HG02623 (cell line): ENCODE data around the gene TUBAL3.
A peak's percentile ranks its signal among the peaks of the same experiment; 100 is the strongest.

Experiments
- ATAC-seq: cut with Tn5 transposase; IDR thresholded peaks from one replicate; pipeline ENCODE4 v1.9.1; 2021; ENCODE audit warnings: moderate library complexity; ENCODE audit not compliant: unreplicated experiment

TUBAL3 gene

DNA sequence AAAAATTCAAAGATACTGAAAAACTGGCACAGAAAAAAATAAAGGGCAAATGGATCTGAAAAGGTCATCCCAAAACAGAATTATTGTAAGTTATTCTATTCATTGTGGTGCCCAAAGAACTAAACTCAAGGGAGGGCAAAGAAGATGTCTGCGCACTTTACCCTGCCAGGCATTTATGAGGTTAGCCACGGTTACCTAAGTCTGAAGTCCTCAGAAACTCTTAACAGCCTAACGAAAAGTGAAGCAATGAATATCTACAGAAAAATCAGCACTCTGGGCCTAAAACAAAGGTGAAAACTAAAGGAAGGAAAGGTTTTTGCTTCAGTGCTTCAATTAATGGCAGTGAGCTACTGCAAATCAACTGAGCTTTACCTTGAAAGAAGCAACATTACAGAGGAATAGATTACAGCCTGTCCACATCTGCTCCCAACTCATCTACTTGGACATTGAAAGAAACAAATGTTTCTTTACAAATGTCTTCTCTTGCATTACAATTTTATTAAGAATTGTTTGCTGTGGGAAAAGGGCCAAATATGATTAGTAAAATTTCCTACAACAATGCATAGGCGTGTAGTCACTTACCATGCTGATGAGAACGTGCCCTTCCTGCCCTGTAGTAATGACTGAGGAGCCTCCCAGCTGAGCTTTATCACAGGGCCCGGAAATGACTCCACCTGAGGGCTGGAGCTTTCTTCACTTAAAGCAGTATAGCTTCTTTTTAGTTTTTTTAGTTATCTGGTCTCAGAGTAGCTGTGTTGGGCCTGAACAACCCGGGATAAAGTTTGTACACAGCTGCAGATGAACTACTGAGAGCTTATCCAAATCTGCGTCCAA lies at the start of gene TUBAL3:
Gene TUBAL3, minus strand, starts transcription at position 621 of the 834 bp plus-strand sequence. Its CDS starts 36 bp downstream, at position 585.
- no peak for ATAC-seq

- no peak for ATAC-seq
Measured at GRCh38 chr10:5453749-5454489, 49.3 kb upstream of the TUBAL3 start.

GRCh38 chr10:5450605-5451384 lies 46.2 kb upstream of the TUBAL3 start:
- ATAC-seq, result no peak

DNA sequence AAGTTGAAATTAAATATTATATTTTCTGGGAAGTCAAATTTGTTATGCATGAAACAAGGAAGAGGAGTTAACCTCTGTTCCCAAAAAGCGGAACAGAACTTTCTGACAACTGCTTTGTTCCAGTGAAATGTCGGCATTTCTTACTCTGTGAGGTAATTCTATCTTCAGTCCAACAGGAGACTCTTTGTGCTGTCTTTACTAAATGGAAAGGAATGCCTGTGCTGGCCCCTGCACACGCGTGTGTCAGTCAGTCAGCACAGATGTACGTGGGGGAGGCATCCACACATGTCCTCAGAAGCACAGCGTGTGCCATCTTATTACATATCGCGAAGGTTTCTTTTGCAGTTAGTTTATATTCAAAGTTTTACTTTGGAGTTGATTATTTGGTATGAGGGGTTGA lies 45.2 kb upstream of the TUBAL3 start:
- ATAC-seq, result no peak

DNA sequence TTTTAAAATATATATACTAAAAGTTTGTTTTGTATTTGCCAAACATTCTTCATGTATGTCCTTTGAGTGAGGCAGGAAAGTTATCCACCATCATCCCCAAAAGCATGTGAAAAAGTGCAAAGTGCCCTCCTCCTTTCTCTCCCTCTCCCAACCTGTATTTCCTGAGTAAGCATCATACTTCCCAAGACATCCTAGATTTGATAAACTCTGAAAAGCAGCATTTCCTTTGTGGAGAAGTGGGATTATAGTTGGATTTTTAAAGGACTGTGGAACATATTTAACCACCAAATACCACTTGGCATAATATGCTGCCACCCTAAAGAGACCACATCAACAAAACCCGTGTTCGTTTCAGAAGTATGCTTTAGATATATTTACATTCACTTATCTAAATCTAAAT lies 44.6 kb upstream of the TUBAL3 start:
- ATAC-seq, result no peak

DNA sequence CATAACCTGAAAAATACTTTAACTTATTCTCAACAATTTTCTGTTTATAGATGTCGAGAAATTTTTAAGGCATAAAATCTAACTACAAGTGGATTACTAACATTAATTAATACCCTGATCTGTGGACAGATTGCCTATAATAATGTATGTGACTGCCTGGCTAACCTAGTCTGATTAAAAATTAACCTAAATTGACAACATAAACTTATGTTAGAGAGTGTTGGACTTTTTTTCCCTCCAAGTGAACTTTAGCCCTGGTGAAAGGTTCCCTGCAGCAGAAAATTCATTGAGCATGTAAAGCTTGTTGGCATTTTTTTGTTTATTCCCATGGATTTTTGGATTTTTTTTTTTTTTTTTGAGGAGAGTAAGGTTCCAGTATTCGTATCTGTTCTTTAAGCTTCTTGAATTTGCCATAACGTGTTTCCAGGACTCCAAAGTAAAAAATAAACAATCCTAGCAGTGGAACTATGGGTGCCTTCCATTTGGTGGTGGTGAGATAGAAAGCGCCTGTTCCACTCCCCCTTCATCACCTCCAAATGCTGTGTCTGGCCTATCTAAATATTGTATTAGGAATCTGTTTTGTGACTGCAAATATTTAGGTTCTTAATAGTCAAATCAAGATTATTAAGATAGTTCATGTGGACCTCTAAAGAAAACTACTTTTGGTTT lies 43.8 kb upstream of the TUBAL3 start:
- no peak for ATAC-seq

DNA sequence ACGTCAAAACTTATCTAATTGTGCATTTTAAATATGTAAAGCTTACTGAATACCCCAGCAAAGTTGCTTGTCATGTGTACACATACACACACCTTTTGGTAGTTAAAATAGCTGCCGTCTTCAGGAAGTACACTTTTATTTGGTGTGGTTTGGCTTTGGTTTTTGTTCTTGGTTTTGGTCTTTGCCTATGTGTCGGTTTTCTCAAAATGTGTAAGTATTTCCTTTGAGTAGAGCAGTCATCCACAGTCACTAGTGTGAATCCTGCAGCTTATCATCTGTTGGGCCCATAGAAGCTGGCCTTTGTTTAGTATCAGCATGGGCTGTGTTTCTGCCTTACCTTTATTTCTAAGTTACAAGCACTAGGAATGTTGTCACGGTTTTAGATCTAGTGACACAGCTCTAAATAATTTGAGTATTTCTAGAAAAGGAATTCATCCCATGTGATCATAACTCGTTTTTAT lies 43.0 kb upstream of the TUBAL3 start:
- peak; percentile 42 for ATAC-seq

- no peak for ATAC-seq
Measured at GRCh38 chr10:5447056-5447455, 42.4 kb upstream of the TUBAL3 start.

DNA sequence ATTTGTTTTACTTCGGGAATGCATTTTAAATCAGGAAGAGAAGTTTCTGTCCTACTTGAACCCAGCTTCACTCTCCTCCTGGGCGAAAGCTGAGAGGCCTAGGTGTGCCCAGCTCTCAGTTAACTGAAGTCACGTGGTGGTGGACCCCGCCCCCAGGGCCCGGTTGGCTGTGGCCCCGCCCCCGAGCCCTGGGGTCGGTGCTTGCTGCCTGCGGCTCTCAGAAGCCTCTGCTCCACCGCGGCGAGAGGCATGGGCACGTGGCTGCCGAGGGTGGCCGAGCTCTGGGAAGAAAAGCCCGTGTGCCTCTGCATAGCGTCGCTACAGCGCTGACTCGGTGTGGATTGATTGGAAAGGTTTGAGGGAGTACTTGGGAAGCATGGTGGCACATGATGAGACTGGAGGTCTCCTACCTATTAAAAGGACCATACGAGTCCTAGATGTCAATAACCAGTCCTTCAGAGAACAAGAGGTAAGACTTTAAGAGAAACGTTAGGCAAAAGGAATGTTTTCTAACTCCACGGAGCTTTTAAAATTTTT lies 41.8 kb upstream of the TUBAL3 start:
- peak; percentile 29 for ATAC-seq

DNA sequence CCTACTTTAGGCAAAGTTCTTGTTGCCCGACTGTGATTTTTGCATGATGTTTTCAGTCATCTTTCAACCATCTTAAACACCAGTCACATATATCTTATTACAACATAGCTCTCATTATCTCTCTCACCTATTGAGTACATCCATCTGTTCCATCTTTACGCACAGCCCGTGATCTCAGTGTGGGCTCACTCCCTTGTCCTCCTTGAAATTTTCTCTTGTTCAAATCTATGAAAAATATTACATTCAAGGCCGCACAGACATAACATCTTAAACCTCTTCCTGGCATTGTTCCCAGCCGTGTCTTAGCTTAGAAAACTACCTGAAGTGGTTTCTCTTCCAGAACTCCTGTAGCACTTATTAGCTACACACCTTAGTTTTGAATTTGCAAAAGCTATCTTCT lies 40.4 kb upstream of the TUBAL3 start:
- no peak for ATAC-seq

GRCh38 chr10:5443429-5443828 lies 38.8 kb upstream of the TUBAL3 start:
- ATAC-seq, result peak; percentile 73

GRCh38 chr10:5442990-5443370 lies 38.4 kb upstream of the TUBAL3 start:
- ATAC-seq, result peak; percentile 13

DNA sequence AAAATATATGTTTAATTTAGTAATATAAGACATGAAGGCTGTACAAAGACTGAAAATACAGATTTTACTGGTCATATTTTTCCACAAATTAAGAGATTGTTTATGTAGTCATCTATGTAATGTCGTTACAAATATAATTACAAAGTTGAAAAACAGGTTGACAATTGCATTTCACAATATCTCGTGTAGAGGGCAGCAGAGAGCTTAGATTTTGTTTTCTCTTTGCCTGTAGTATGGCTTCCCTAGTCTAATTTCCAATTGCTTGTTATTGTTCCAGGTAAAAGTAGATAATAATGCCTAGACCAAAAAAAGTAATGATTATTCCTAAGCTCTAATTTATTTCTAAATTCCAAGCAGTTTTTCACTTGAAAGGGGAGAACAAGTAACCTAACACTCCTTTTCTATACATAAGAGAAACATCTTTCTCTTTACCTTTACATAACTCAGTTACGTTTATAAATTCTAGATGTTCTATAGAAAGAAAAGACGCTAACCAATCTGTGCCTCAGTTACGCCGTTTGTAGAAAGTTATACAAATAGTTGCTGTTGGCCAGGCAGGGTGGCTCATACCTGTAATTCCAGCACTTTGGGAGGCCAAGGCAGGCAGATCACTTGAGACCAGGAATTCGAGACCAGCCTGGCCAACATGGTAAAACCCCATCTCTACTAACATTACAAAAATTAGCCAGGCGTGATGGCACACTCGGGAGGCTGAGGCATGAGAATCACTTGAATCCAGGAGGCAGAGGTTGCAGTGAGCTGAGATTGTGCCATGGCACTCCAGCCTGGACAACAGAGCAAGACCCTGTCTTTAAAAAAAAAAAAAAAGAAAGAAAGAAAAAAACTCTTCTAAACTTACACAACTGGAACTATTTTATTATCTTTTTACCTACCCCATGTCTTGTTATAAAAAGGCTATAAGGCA lies 37.7 kb upstream of the TUBAL3 start:
- no peak for ATAC-seq

DNA sequence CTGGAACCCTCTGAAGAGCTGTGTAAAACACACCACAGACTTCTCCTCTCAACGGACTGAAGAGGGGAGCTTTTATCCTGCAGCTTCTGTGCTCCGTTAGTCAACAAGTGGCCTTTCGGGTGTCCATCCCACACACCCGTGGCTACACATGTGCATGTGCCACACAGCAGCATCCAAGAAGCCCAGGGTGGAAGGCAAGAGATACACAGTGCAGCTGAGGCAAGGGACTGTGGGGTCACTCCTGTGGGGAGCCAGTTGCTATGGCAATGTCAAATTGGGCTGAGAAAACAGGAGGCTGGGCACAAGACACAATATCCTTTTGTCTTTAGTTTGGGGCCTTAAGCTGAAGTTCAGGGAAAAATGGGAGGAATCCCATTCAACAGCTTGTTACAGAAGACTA lies 36.5 kb upstream of the TUBAL3 start:
- ATAC-seq, result no peak

- no peak for ATAC-seq
Measured at GRCh38 chr10:5440206-5440605, 35.6 kb upstream of the TUBAL3 start.

DNA sequence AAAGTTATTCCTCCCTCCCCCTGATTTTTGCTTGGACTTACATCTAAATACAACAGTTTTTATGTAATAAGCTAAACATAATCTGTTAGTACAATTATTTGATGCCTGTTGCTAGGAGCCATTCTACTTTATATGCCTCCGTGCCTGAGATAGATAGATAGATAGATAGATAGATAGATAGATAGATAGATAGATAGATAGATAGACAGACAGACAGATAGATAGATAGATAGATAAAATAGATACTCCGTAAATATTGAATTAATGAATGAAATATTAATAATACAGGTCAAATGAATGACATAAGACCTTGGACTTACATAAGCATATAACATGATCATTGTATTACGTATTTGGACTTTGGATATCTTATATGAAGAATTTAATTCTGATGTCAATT lies 30.7 kb upstream of the TUBAL3 start:
- no peak for ATAC-seq

DNA sequence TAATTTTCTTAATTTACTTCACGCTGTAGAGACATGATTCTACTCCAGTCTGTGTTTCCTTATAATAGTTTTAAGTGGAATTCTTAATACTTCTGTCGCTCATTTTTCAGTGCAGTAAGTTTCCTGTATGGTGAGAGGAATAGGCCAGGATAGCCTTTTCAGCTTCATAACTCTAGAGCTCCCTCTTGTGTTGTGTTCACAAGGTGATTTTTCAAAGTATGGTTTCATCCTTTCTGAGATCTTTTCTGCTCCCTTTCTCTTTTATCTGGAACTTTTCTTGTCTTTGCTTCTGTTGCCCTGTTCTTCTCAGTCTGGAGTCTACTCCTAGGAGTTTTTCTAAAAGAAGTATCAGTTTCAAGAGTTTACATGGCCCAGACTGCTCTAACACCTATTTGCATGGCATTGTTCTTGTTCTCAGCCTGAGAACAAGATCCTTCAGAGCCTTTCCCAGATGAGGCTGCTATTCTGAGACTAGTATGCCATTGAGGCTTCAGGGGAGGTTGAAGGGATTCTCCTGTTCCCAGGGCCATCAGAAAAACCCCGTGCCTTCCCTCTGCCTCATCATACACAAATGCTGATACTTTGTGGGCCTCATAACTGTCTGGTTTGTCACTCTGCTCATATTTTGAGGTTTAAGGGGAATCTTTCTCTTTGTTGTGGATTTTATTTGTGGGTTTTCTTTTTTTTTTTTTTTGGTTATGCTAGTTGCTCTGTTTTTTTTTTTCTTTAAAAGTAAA lies 29.6 kb upstream of the TUBAL3 start:
- peak; percentile 43 for ATAC-seq

GRCh38 chr10:5433182-5433581 lies 28.6 kb upstream of the TUBAL3 start:
- no peak for ATAC-seq

GRCh38 chr10:5428133-5428532 lies 23.5 kb upstream of the TUBAL3 start:
- ATAC-seq, result no peak
